GM10266 (cell line): Measurements from ENCODE around the gene VAMP2.

Experiments used
- DNase-seq: peaks from one replicate; pipeline ENCODE4 v3.0.0; 2012; ENCODE audit errors: extremely low spot score
- TF ChIP-seq, protein P1 (sequence below): IDR thresholded peaks from 2 replicates; pipeline ENCODE4 v1.5.1; 2012; ENCODE audit warnings: mild to moderate bottlenecking, low read depth; ENCODE audit not compliant: control insufficient read depth, insufficient read depth; ENCODE audit errors: missing control alignments

The VAMP2 gene

DNA sequence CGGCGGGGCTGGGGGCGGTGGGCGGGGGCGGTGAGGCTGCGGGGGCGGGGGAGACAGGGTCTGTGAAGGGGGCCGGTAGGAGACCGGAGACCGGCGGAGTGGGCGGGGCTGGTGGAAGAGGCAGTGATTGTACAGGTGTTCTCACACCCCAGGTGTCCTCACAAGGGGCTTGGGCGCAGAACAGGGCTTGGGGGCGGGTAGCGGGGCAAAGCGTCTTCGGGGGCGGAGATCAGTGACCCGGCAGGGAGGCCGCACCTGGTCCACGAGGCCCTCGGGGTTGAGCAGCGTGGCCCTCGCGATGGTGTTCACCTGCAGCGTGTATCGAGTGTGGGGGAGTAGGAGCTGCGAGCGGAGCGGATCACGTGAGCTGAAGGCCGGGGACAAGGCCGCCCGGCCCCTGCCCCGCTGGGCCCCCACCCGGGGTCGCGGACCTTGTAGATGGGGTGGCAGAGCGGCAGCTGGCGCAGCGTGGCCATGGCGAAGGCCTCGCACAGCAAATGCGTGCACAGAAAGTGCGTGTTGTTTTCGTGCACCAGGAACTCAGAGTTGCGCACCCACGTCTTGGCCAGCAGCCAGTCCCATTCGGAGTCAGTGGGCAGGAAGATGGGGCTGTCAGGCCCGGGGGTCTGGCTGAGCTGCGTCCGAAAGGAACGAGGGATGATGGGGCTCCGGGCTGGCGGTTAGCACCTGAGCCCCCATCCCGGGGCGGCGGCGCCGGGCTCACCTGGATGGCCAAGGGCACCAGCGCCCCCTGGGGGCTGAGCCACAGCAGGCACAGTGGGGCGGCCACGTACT lies 52.9 kb downstream of the VAMP2 start:
- peak; percentile 88 for DNase-seq
- TF ChIP-seq, protein P1, sequence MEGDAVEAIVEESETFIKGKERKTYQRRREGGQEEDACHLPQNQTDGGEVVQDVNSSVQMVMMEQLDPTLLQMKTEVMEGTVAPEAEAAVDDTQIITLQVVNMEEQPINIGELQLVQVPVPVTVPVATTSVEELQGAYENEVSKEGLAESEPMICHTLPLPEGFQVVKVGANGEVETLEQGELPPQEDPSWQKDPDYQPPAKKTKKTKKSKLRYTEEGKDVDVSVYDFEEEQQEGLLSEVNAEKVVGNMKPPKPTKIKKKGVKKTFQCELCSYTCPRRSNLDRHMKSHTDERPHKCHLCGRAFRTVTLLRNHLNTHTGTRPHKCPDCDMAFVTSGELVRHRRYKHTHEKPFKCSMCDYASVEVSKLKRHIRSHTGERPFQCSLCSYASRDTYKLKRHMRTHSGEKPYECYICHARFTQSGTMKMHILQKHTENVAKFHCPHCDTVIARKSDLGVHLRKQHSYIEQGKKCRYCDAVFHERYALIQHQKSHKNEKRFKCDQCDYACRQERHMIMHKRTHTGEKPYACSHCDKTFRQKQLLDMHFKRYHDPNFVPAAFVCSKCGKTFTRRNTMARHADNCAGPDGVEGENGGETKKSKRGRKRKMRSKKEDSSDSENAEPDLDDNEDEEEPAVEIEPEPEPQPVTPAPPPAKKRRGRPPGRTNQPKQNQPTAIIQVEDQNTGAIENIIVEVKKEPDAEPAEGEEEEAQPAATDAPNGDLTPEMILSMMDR: peak; percentile 95
